GM21737 (cell line): ENCODE results near the gene PLOD2.

Source experiments
- ATAC-seq: cut with Tn5 transposase; IDR thresholded peaks from one replicate; pipeline ENCODE4 v1.9.1; 2021; ENCODE audit warnings: mild to moderate bottlenecking, moderate library complexity; ENCODE audit not compliant: unreplicated experiment

Gene PLOD2

DNA sequence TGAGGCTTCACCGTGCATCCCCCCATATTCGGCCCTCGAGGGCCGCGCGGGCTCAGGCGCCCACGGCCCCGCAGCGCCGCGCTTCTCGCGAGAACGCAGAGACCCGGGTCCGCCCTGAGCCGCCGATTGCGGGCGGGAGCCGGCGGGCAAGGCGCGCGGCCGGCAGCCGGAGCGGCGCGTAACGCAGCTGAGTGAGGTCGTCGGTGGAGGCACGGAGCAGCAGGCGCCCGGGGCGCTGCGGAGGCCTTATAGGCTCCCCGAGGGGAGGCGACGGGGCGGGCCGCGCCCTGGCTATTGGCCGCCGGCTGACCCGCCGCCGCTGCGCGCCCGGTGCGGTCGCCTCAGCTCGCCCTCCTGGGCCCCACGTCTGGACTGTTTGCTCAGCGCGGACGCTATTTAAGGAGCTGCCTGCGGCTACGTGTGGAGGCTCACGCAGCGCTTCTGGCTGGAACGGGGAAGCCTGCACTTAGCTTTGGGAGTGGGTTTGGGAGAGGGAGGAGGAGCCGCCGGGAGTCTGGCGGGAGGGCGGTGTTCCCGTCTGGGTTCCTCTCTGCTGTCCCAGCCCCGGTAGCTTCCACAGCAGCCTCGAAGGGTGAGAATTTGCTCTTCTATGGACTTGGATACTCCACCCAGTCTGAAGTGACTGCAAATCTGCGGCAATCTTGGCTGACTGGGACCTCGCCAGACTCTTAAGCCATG, at the start of gene PLOD2:
TSS of gene PLOD2 (minus strand) at position 221 of the 699 bp plus-strand sequence. CDS start at position 26, 195 bp downstream.
- peak; percentile 60 for ATAC-seq

DNA sequence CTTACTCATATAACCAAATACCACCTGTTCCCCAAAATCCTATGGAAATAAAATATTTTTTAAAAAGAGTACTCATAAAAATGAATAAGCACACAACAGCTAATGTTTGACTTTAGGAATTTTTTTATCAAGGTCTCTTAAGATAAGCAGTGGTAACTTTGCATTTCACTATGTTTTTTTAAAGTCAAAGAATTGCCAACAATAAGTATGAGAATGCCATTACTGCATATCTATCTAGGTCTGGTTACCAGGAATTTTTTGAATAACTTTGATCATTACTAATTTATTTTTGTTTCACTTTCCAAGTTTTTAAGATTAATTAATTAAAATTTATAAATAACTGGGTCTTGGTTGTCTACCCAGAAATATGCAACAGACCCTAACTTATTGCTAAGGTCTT, 48.4 kb upstream of the PLOD2 start:
- no peak for ATAC-seq

DNA sequence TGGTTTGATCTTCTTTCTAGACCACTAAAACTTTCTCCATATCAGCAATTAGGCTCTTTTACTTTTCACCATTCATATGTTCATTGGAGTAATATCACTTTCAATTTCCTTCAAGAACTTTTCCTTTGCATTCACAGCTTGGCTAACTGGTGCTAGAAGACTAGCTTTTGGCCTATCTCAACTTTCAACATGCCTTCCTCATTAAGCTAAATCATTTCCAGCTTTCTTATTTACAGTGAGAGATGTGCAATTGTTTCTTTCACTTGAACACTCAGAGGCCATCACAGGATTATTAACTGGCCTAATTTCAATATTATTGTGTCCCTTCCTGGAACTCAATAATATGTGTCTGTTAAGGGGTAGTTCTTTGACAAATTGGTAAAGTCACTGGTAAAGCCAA, 42.8 kb upstream of the PLOD2 start:
- ATAC-seq: no peak

DNA sequence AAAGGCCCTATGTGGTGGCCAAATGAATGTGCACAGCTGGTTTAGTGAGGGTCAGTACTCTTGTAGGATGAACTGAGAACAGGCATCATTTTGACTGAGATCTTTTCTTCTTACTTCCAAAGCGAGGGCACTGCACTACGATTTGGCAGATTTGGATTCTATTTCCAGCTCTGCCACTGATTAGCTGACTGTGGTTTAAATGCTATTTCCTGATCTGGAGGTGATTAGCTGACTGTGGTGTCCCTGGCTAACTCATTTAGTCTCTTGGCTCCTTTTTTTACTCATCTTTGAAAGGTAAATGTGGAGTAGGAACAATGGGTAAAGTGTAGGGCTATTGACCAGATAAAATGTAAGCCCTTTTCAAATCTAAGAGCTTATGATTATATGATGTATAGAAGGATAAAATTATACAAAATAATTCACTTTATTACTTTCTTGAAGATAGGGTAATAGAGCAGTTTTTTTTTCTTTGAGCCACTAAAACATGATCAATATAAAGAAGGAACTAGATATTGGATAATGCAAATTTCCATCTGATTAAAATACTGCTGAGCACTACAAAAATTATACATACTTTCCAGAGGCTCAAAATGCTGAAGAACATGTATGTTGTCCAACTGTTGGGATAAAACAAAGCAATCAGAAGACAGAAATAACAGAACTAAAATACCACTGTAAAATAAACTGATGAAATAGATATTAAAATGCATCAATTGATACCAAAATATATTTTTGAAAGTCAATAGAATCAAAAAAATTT, 39.7 kb upstream of the PLOD2 start:
- ATAC-seq: no peak

DNA sequence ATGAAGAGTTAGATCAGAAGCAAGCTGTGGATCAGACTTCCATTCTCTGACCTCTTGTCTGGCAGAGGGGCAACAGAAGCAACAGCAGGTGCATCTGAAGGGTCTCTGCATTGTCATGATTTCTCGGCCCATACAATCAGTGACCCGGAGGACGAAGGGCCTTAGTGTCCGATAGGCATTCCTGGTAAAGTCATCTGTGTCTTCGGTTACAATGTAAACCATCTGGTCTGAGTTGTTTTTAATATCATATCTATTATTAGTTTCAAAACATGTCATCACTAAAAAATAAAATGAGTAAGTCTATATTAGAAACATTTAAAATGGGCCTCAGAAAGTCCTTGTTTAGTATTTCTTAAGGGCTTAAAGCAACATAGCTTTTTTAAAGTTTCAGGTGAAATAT, 38.8 kb upstream of the PLOD2 start:
- no peak for ATAC-seq

DNA sequence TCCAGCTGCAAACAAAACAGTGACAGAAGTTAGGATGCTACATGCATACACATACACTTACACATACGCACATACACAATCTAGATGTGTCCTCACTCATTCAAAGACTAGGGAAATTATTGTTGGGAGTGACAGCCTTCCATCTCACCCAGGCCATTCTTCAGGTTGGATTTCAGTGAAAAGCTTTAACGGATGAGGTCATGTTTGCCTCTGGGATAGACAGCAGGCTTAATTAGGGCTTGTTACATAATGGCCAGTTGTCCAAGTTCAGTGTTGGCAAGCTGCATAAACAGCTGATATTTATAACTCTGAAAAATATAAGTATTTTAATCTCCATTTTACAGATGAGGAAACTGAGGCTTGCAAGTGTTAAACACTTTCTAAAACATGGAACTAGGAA, 35.8 kb upstream of the PLOD2 start:
- ATAC-seq: no peak

DNA sequence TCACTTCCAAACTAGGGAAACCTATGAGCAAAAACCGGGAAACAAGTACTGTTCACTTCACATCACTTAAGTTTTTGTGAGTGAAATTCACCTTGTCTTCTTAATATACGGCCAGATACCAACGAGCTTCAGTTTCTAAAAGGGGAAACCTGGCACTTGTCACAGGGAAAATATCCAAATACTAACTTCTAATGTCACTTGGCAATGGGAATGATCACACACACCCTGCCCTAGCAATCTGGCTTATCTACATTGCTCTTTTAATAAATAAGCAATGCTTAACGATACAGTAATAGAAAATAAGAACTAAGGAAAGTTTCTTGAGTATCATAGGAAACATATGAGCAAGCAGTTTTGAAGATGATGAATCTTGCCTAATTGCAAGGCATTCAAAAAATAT, 34.6 kb upstream of the PLOD2 start:
- ATAC-seq: no peak

DNA sequence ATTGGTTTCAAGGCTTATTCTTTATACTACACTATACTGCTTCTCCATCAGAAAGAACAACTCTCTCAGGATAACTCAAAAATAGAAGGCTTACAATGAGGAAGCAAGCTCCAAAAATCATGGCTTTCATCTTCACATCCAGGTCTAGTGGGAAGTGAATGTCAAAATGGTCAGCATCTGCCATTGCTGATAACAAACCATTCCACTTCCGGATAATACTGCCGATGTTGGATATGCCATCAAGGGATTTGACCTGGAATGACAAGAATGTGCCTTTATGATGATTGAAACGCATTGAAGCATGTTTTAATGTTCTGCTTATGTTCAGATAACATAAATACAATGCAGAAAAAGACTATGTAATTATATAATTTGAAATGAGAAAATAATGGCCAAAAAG, 34.0 kb upstream of the PLOD2 start:
- ATAC-seq: no peak

DNA sequence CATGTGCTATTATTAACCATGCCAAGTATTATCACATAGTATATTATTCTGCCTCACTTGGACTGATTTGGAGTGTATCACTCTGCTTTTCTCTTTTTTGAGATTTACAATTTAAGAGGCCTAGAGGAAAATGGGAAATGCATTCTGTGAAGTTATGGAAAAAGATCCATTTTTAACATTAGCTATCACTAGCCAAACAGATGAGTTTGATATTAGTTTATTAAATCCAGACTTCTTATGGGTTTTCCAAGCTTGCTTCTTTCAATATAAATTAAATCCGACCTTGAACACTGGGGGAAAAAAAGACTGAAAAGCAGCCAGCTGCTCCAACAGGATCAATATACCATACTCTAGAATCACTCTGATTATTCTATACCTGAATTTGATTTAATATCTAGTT, 30.1 kb upstream of the PLOD2 start:
- ATAC-seq: no peak

DNA sequence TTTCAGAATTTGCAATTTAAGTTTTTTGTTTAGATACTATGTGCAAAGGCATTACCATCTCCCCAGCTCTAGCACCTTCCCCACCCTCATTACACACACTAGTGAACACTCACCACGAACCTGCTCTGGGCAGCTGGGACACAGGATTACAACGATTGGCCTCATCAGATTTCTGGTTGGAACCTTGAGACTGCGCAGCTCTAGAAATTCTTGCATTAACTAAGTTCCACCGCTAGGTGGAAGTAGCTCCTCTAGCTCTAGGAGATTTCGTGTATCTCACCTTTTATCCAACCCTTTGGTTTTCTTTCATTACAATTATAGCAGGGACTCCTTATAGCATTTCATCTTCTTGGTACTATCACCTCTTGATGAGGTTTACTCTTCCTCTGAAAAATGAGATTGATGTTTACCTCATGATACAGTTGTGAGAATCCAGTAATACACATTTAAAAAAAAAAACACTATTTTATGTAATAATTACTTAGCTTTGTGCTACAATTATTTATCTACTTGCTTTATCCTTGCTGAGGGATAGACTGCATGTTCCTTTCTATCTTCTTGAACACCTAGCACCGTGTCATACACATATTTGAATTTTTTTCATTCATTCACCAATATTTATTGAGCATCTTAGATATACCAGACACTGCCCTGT, 28.7 kb upstream of the PLOD2 start:
- ATAC-seq: peak; percentile 85

DNA sequence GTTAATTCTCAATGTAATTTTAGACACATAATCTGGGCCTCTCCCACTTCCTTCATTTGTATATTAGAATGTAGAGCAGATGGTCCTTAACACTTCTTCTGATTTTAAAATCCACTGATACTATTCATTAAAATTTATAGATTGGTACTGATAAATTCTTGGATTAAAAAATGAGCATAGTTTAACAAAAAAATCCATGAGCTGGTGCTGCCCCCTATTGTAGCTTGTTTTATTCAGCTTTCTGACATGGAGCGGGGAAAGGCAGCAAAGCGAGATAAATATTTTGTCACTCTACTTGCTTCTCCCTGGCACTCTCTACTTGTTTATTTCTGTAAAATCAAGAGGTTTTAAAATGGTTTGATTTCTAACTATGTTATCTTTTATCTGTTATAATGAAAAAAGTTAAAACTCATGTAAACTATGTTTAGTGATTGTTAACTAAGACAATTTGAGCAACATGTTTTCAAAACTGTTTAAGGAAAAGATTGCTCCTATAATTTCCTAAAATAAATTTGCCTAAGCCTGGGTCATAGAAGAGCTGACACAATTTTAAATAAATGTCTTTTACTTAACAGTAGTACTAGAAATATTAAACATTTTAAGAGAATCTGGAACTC, 26.5 kb upstream of the PLOD2 start:
- ATAC-seq: no peak

DNA sequence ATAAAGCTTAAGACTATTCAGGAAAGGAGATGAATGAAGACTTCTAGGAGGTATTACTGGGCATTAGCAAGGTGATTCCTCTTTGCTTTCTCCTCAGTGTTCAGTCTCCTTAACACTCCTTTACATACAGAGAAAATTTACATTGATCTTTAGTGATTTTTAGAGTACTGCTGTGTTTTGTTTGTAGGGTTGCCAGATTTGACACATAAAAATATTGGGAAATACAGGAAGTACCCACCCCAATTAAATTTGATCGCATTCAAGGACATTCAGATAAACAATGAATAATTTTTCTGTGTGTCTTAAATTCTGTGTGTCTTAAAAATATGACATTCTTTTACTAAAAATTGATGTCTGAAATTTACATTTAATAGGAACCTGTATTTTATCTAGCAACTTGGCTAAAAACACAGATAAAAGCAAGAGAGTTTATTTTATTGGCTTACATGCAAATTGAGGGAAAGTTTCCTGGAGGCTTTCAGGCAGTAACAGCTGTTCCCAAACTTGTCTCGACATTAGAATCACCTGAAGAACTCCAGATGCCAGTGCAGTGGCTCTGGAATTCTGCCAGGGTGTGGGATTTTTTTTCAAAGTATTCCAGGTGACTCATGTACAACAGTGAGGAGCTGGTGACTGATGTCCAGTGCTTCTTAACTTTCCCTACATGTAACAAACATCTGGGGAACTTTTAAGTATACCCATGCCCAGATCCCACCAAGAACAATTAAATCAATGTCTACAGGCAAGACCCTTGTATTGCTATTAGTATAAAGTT, 23.4 kb upstream of the PLOD2 start:
- ATAC-seq: no peak

DNA sequence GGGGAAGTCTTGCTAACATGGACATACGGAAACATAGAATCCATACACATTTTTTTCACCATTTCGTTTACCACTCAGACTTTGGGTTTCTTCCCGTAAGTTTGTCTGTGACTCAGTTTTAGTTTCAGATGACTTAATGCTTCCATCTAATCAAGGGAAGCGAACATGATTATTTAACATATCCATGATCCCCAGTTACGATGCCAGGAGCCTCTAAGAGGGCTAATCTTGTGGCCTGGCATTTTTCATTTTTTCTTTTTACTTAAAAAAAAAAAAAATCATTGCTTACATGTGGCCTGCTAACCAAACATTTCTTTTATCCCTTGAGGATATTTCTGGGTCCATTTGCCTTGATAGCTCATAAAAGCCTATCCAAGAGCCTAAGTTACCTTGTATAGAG, 20.2 kb upstream of the PLOD2 start:
- ATAC-seq: no peak

DNA sequence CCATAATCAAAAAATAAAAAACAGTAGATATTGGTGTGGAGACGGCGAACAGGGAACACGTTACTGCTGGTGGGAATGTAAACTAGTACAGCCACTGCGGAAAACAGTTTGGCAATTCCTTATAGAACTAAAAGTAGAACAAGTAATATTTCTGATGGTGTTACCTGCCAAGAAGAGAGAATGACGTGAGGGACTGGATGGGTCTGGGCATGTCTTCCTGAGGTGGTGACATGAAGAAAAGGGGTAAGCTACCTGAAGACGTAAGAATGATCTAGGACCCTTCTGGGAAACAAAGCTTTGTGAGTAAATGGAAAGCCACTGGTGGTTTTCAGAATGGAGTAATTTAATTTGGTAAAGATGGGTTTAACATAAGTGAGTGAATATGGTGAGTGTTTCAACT, 19.4 kb upstream of the PLOD2 start:
- no peak for ATAC-seq

DNA sequence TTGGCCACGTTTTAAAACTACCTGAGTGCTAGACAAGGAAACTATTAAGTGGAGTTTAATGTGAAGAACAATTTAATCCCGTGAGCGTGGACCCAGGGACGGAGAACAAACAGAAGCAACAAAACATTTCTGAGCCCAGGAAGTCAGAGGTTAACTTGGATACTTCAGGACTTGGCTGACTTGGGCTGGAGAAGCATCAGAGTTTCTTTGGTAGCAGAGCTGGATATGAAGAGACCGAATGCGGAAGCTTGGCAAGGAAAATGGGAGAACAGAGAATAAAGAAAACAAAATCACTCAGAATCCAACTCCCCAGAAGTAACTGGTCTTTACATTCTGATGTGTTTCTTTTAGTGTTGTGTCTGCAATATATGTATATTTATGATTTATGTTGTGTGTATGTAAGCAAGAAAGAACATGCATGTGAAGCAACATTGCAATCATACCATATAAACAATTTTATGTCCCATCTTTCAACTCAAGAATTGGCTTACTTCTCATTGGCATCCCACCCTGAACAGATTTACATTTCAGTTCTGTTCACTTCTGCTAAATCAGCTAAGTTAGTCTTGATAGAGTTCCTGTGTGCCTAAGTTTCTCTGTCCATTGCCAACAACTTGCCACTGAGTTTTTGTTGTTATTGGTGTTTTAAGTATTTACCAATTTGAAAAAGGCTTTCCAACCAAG, 17.2 kb upstream of the PLOD2 start:
- no peak for ATAC-seq

DNA sequence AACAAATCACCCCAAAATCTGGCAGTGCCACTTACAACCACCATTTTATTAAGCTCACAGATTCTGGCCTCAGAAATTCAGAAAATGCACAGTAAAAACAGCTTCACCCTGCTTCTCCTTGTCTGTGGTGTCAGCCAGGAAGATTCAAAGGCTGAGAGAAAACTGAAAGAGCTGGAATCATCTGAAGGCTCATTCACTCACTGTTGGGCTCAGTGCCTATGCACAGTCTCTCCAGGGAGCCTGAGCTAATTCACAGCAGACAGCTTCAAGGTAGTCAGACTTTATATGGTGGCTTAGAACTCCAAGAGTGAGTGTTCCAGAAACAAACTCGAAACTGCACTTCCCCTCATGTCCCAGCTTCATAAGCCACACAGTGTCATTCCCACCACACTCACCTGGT, 16.5 kb upstream of the PLOD2 start:
- ATAC-seq: no peak

DNA sequence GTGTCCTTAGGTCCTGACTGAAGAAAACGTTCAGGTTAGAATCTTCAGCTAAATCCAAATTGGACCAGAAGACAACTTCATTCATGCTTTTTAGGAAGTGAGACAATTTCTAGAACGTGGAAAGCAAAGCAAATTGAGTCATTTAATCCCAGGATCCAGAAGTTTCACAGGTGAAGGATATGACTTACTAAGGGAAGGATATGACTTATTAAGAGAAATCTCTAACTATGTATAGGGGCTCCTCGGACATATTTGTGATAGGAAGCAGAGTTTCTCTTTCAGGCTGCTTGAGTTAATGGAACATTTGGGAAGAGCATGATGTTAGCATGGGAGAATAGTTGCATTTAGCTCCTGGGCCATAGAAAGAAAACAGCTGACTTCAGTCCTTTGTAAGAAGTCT, 16.1 kb upstream of the PLOD2 start:
- ATAC-seq: no peak

DNA sequence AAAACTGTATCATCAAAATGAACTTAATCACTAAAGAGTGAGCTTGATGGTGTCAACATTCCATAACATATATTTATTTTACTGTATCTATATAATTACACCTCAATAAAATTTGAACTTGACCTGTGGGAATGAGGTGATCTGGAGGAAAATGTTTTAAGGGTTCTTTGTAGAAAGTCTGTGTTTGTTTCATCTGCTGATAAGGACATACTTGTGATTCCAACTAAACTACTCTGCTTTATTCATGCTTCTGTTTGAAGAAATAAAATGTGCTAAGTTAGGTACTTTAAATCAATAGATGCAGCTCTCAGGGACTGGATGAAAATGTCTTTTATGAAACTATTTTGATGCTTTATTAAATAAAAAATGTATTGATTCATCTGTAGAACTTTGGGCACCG, 11.6 kb upstream of the PLOD2 start:
- no peak for ATAC-seq

DNA sequence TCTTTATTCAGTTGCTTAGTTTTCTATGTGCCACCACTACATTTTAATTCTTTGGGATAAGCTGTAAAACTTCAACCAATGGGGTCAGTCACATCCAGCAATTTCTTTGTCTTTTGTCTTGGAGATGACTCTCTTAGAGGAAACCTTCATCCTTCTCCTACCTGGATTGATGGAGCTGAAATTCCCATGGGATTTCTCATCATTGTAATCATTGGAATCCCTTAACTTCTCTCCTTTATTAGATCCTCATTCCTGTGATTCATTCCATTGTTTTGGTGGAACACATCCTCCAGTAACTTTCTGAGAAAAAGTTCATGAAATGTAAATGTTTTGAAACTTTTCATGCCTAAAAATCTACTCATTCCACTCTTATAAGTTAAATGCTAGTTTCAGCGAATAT, 9.6 kb upstream of the PLOD2 start:
- no peak for ATAC-seq

DNA sequence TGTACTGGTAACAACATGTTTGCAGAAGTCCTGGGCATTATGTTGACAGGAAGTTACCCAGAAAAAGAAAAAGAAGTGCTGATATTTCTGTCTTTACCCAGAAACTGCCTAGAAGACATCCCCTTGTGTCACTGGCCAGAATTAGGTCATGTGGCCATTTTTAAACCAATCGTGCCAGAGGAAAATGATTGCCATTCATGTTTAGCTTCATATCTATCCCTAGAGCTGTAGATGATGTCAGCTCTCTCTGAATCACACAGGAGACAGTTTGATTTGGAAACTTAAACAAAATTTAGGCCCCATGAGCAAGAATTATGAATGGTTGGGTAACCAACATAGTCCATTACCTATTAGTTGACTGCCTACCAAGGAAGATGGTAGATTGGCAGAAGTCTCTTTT, 8.9 kb upstream of the PLOD2 start:
- ATAC-seq: no peak
